Adipose tissue (tissue), 3 donors: ENCODE measurements around the gene MRPL58. TPM values are rescaled to one million over a fixed set of nuclear protein-coding genes. Genes with fewer than 3 reads are reported as not detected.

Source experiments
- H3K27ac ChIP-seq: one replicate; pipeline ENCODE4 v1.5.1; 2013; ENCODE audit warnings: low read depth, low read length
- WGBS, 3 donors: extraction: QIAGEN DNeasy Blood & Tissue Kit; methylation state at CpG; one replicate each; pipeline ENCODE4 v1.1.7; 2013; 5-methylcytosine and 5-hydroxymethylcytosine counted together
- polyA plus RNA-seq, 3 donors: library from polyadenylated mRNA; stranded (reverse); fragments of 200-250 nt; gene quantifications; one replicate each; pipeline ENCODE4 v1.2.3, GENCODE V29; 2013
- donor health status: healthy with polysubstance abuse.
- donor health status: Bipolar disorder and iron deficiency.
- donor health status: healthy.

MRPL58 gene
- polyA plus RNA-seq, 3 donors: 27.7 to 43.5 (median 39.3) TPM

- 87 to 90% (median 89%) methylated on average over 8 of the region's 8 CpGs for WGBS, 3 donors
- H3K27ac ChIP-seq: no peak overlapping the region
These were observed 49.1 kb downstream of the MRPL58 start for GRCh38 chr17:75061618-75062017.

- WGBS, 3 donors: 85 to 89% (median 89%) methylated on average over 13 of the region's 13 CpGs
- H3K27ac ChIP-seq: no peak overlapping the region
These were observed 50.7 kb downstream of the MRPL58 start for GRCh38 chr17:75063201-75063600.

DNA sequence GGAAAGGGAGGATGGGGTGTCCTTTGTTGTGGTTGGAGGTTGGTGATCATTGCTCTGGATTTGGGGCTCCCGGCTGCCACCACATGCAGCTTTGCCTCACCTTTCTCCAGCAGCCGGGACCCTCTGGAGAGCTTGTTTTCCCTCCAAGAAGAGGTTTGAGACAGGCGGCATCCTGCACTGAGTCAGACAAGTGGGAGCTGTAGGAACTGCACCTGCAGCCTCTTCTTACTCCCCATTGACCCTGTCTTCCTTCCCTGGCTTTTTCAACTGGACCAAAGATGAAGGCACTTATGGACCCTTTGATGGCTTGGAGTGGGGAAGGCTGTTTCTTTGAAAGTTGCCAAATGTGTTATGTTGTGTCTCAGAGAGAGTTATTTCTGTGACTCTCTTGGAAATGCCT, 51.2 kb downstream of the MRPL58 start:
- no peak overlapping the region for H3K27ac ChIP-seq
- WGBS, 3 donors: 85 to 92% (median 92%) methylated on average over 3 of the region's 3 CpGs

DNA sequence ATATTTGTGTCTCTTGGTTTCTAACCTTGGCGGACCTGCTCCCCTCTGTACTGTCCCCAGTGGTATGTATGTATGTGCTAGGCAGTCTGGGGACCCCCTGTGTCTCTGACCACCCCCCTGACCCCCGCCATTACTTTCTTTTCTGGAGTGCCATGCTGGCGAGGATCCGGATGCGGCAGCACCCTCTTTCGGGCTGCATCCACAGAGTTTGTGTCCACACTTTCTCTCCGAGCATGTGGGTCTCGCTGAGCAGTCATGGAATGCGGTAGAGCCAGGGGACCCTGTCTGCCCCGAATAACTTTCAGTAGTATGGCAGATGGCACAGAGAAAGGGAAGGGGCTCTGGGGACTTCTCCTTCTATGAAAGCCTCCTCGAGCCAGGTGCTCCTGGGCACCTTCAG, 51.6 kb downstream of the MRPL58 start:
- H3K27ac ChIP-seq: no peak overlapping the region
- WGBS, 3 donors: 90 to 94% (median 94%) methylated on average over 11 of the region's 11 CpGs

GRCh38 chr17:75064460-75064859, 52.0 kb downstream of the MRPL58 start:
- no peak overlapping the region for H3K27ac ChIP-seq
- WGBS, 3 donors: 87 to 89% (median 88%) methylated on average over 8 of the region's 8 CpGs

DNA sequence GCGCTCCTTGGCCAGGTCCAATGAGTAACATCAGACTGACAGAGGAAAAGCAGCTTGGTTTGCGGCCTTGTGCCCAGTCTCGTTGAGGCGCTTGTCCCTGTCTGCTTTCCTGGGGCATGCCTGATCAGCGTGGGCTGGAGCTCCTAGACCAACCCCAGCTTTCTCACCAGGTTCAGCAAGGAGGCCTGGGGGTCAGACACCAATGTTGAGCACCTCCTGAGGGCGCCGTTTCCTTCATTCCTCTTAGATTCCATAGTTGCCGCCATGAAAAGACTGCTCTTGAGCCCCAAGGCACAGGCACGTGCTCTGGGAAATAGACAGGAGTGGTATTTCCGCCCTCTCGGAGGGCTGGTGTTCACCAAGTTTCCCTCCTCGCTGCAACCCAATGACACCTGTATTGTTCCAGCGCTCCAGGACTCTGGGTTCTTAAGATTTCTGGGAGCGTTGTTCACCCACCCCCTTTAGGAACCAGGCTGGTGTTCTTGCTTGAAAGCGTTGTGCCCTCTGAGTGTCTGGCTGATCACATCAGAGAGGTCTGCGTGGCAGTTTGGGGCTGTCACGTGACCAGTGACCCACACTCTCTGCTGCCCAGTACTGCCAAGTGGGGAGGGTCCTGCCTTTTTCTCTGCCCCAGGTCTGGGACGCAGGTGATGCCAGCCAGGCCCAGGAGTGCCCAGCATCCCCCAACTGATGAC, 52.5 kb downstream of the MRPL58 start:
- 92 to 95% (median 94%) methylated on average over 18 of the region's 18 CpGs for WGBS, 3 donors
- H3K27ac ChIP-seq: no peak overlapping the region

DNA sequence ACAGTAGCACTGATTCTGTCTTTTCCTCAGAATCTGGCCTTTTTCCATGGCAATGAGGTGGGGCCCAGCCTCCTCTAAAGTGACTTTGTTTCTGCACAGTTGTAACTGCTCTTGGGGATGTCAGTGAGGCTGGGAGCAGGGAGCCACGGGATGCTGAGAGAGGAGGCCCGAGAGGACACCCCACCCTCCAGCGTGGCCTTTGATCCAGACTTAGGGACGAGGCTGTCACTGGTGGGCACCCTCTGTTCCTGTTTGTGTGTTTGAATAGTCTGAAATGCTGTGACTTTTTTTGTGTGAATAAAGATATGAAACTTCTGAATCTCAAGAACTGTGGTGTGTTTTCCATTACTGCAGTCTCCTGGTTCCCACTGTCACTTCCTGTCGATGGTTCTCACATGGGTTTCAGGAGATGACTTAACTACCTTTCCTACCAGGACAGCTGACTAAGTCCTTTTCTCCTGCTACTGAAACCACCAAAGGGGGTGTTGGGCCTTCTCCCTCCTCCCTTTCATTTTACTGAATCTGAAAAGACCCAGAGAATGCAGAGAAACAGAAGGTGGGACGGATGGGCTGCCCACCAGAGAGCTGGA, 53.2 kb downstream of the MRPL58 start:
- WGBS, 3 donors: 61 to 79% (median 69%) methylated on average over 6 of the region's 6 CpGs
- no peak overlapping the region for H3K27ac ChIP-seq

DNA sequence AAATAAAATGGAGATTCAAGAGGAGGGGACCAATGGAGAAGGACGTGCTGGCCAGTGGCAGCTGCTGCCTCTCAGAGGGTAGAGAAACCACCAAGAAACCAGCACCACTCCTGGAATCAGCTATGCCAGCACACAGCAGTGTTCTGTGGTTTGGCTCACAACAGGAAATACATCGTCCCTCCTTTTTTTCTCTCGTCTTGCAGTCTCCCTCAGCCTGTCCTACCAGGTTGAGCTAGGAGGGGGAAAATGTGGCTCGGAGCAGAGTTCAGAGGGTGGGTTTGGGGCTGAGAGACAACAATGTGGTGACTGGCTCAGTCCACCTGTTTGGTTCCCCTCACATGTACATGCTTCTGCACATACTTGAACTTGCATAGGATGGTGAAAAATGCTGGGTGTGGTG, 55.4 kb downstream of the MRPL58 start:
- WGBS, 3 donors: 49 to 68% (median 59%) methylated on average over 4 of the region's 4 CpGs
- no peak overlapping the region for H3K27ac ChIP-seq

DNA sequence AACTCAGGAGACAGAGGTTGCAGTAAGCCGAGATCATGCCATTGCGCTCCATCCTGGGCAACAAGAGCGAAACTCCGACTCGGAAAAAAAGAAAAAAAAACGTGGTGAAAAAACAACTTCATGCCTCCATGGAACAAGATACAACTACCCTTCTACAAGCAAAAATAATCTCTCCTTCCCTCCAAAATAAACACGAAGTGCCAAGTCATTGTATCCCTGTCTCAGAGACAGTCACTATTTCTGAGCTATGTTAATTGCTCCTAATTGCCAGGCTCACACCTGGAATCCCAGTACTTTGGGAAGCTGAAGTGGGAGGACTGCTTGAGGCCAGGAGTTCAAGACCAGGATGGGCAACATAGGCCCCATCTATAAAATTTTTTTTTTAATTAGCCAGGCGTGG, 56.3 kb downstream of the MRPL58 start:
- WGBS, 3 donors: 82 to 88% (median 87%) methylated on average over 8 of the region's 8 CpGs
- H3K27ac ChIP-seq: no peak overlapping the region

DNA sequence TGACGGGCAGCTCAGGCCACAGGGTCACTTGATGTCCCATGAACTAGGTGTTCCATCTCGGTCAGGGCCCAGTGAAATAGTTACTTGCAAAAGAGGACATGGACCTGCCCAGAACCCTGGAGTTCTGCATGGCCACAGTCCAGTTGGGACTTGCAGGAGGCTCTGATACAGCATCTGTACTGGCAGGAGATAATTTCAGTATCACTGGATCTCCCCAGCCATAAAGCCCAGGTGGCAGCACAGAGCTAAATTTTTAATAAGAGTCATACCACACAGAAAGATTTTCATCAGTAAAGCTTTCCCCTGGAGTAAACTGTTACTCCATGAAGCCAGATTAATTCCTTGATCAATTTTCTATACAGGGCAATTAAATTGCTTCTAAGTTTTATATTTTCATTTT, 57.3 kb downstream of the MRPL58 start:
- 91 to 94% (median 93%) methylated on average over 2 of the region's 2 CpGs for WGBS, 3 donors

More for the DNA sequence above, 57.3 kb downstream of the MRPL58 start:
- H3K27ac ChIP-seq: no peak overlapping the region

Other genes starting within 250 kb of the MRPL58 start
- 10 to 100 TPM; 23.3 to 32.7 (median 24.7) TPM for gene NAT9, start 236.3 kb upstream of the MRPL58 start, polyA plus RNA-seq
- gene GRIN2C, start 152.8 kb upstream of the MRPL58 start, polyA plus RNA-seq: 1 to 10 TPM in 1 of 3 donors, under 1 TPM in 2; 0.18 to 1.1 (median 0.56) TPM
- 10 to 100 TPM in 1 of 3 donors, 1 to 10 TPM in 2; 5.7 to 14.1 (median 6.2) TPM for gene FDXR, start 139.7 kb upstream of the MRPL58 start, polyA plus RNA-seq
- under 1 TPM in 2 of 3 donors, not detected in 1; 0.05 to 0.06 TPM for gene FADS6, start 119.0 kb upstream of the MRPL58 start, polyA plus RNA-seq
- gene USH1G, start 89.4 kb upstream of the MRPL58 start, polyA plus RNA-seq: under 1 TPM in 1 of 3 donors, not detected in 2; 0.03 TPM
- gene OTOP2, start 88.4 kb upstream of the MRPL58 start, polyA plus RNA-seq: under 1 TPM in 1 of 3 donors, not detected in 2; 0.06 TPM
- under 1 TPM in 1 of 3 donors, not detected in 2; 0.38 TPM for gene OTOP3, start 76.8 kb upstream of the MRPL58 start, polyA plus RNA-seq
- gene HID1, start 39.9 kb upstream of the MRPL58 start, polyA plus RNA-seq: 10 to 100 TPM; 13.8 to 98.5 (median 26.3) TPM
- 10 to 100 TPM in 1 of 3 donors, 1 to 10 TPM in 2; 1.9 to 10.6 (median 7.0) TPM for gene CDR2L, start 25.0 kb upstream of the MRPL58 start, polyA plus RNA-seq
- gene ATP5PD, start 34.3 kb downstream of the MRPL58 start, polyA plus RNA-seq: 100 to 1,000 TPM; 180 to 535 (median 429) TPM
- 10 to 100 TPM in 2 of 3 donors, 1 to 10 TPM in 1; 8.4 to 31.6 (median 23.7) TPM for gene KCTD2, start 34.6 kb downstream of the MRPL58 start, polyA plus RNA-seq
- 1 to 10 TPM; 2.0 to 7.1 (median 5.6) TPM for gene SLC16A5, start 75.3 kb downstream of the MRPL58 start, polyA plus RNA-seq
- 1 to 10 TPM; 2.9 to 6.1 (median 4.2) TPM for gene ARMC7, start 97.3 kb downstream of the MRPL58 start, polyA plus RNA-seq
- 10 to 100 TPM; 37.9 to 55.8 (median 51.3) TPM for gene NT5C, start 119.1 kb downstream of the MRPL58 start, polyA plus RNA-seq
- gene JPT1, start 141.8 kb downstream of the MRPL58 start, polyA plus RNA-seq: 10 to 100 TPM; 23.9 to 63.1 (median 56.7) TPM
- 100 to 1,000 TPM in 1 of 3 donors, 10 to 100 TPM in 2; 31.2 to 122 (median 53.5) TPM for gene SUMO2, start 170.3 kb downstream of the MRPL58 start, polyA plus RNA-seq
- gene NUP85, start 193.0 kb downstream of the MRPL58 start, polyA plus RNA-seq: 10 to 100 TPM; 26.8 to 40.3 (median 31.3) TPM
- 10 to 100 TPM; 16.3 to 28.2 (median 22.0) TPM for gene GGA3, start 248.9 kb downstream of the MRPL58 start, polyA plus RNA-seq
- gene MRPS7, start 249.2 kb downstream of the MRPL58 start, polyA plus RNA-seq: 10 to 100 TPM; 28.9 to 82.7 (median 51.6) TPM